ENCODE results near the gene PPP1R14B.

PPP1R14B gene

DNA sequence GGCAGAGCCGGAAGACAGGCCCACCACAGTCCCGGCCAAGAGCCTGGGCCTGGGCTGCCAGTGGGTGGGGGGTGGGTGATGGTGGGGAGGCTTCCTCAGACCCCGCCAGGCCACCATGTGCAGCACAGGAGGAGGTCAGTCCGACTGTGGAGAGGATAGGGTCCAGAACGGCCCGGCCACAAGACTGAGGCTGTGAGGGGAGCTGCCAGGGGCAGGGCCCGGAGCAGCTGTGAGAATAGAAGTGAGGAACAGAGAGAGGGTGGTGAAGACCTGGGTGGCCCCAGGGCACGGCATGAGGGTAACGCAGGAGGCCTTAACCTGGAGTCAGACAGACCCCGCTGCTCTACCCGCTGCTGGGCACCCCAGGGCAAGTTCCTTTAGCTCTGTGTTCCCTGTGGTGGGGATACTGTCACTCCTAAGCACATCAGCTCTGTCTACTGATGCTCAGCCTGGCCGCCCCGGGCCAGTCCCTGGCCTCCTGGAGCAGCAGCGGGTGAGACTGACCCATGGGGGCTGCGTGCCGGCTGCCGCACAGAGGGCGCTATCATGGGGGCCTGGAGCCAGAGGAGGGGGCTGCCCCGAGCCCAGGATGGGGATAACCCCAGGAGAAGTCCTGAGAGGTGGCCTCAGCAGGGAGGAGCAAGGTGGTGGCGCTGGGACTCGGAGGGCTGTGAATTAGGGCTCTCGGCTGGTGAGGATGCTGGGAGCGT, 38.5 kb downstream of the PPP1R14B start:
- no peak for DNase-seq

GRCh38 chr11:64207256-64208085, 39.3 kb downstream of the PPP1R14B start:
- DNase-seq = peak; percentile 94

DNA sequence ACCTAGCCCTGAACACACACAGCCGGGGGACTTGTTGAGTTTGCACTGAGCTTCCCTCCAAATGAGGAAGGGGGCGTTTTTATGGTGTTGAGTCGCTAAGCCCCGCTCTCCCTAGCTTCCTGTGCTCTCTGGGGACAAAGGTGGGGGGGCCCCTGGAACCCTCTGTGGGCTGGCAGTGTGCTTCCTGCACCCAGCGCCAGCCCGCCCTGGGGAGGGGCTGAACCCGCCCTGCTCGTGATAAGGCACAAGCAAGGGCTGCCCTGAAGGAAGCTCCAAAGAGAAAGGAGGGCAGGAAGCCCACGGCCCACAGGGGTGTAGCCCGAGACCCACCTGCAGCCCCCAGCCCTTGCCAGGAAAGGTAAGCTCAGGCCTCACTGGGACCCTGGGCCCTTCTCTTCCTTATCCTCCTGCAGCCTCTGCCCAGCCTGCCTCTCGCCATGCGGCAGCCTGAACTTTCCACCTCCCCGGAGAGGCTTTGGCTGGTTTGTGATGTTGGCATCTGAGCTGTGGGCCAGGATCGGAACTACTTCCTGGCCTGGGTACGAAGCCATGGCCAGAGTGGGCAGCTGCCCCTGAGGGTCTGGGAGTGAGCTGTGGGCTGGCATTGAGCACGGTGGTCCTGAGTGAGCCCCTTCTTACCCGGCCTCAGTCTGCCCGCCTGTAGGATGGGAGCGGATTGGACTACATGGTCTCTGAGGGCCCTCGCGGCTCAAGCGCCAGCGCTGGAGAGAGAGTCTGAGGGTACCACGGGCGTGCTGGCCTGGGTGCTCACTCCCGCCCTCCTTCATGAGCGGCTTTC, 40.1 kb downstream of the PPP1R14B start, which contains the start of gene FERMT3:
Gene FERMT3 (plus strand): TSS at position 265 of the 799 bp plus-strand sequence. CDS start 644 bp downstream, outside the sequence.
- peak; percentile 72 for DNase-seq

- DNase-seq = peak; percentile 89
Measured at GRCh38 chr11:64204464-64204989, 42.2 kb downstream of the PPP1R14B start.

GRCh38 chr11:64204080-64204440, 42.7 kb downstream of the PPP1R14B start:
- DNase-seq = no peak

- no peak for DNase-seq
Measured at GRCh38 chr11:64203421-64204079, 43.2 kb downstream of the PPP1R14B start.

GRCh38 chr11:64202992-64203391, 43.8 kb downstream of the PPP1R14B start:
- no peak for DNase-seq

- no peak for DNase-seq
Measured at GRCh38 chr11:64201543-64201942, 45.2 kb downstream of the PPP1R14B start.

- DNase-seq = peak; percentile 71
Measured at GRCh38 chr11:64198511-64198910, 48.2 kb downstream of the PPP1R14B start.

DNA sequence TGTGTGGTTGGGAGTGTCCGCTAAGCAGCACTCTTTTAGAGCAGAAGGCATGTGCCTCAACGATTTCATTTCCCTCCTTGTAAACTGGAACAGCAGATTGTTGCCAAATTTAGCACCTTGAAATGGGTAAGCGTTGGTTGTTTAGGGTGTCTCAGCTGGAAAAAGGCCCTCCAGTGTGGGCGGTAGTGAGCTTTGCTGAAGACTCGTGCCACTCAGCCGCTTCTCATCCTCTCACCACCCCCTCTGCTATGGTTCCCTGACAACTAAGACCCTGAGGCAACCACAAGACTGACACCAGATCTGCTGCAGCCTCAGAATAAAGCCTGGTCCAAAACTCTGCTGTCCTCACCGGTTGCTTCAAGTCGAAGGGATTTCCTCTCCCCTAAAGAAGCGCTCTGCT, 50.1 kb downstream of the PPP1R14B start:
- DNase-seq = peak; percentile 70
